Stimulated activated CD8-positive, alpha-beta memory T cell treated with anti-CD3 and anti-CD28 coated beads, Interleukin-15, amount 100 ng/mL, for 24 hours (primary cell): ENCODE measurements around the gene ACSS3.

Source experiments
- DNase-seq: peaks from one replicate; pipeline ENCODE4 v3.0.0-alpha.2; 2020; ENCODE audit warnings: low read depth

ACSS3 gene

GRCh38 chr12:81300454-81300853 lies 222.6 kb downstream of the ACSS3 start:
- DNase-seq = no peak

GRCh38 chr12:81303935-81304334 lies 226.1 kb downstream of the ACSS3 start:
- DNase-seq = no peak
